IMR-90 (cell line): ENCODE measurements around the gene GRID2IP. TPM values are rescaled to one million over a fixed set of nuclear protein-coding genes. Genes with fewer than 3 reads are reported as not detected.

Experiments
- ATAC-seq: fragments of 200-7000 bp; cut with Tn5 transposase; 2 replicates; pipeline ENCODE4 v1.9.1; 2020; ENCODE audit warnings: low read depth, mild to moderate bottlenecking, moderate library complexity
- BruUV-seq: library from RNA; stranded (reverse); fragments of 400-500 nt; replicated peaks from 2 replicates; lab custom pipeline; 2021; lab: Mats Ljungman, UMichigan
- CTCF ChIA-PET: fragments of 300-600 bp; formaldehyde crosslinking; extraction: SDS; loops from one replicate; lab custom pipeline; 2021; ENCODE audit warnings: antibody characterized with exemption; lab: Yijun Ruan, JAX
- POLR2A ChIA-PET: fragments of 300-600 bp; sonication (Branson Sonifier 250); formaldehyde crosslinking; loops from one replicate; lab custom pipeline; 2022; ENCODE audit warnings: antibody characterized with exemption; ENCODE audit not compliant: unreplicated experiment; lab: Charles Lee
- DNase-seq: peaks from one replicate; pipeline ENCODE4 v3.0.0; 2013
- H2AFZ ChIP-seq: replicated peaks from 2 replicates; pipeline ENCODE3; 2013; ENCODE audit warnings: low read length, mild to moderate bottlenecking; ENCODE audit not compliant: poor library complexity
- H2AK5ac ChIP-seq: 2 replicates; pipeline ENCODE4 v1.6.1; 2013; ENCODE audit warnings: low read depth, low read length, inconsistent platforms
- H2AK9ac ChIP-seq: replicated peaks from 2 replicates; pipeline ENCODE3; 2013; ENCODE audit warnings: mild to moderate bottlenecking, low read depth, low read length, moderate library complexity; ENCODE audit not compliant: poor library complexity
- H2BK120ac ChIP-seq: 2 replicates; pipeline ENCODE4 v1.6.1; 2013; ENCODE audit warnings: low read depth, low read length, inconsistent platforms
- H2BK15ac ChIP-seq: 3 replicates; pipeline ENCODE4 v1.6.1; 2013; ENCODE audit warnings: low read depth, low read length, inconsistent platforms
- H2BK20ac ChIP-seq: 2 replicates; pipeline ENCODE4 v1.6.1; 2013; ENCODE audit warnings: low read depth, mild to moderate bottlenecking, inconsistent platforms, low read length, moderate library complexity
- H2BK5ac ChIP-seq: 2 replicates; pipeline ENCODE4 v1.6.1; 2013; ENCODE audit warnings: mild to moderate bottlenecking, low read depth, low read length, inconsistent platforms; ENCODE audit not compliant: poor library complexity, severe bottlenecking
- H3K14ac ChIP-seq: replicated peaks from 2 replicates; pipeline ENCODE4 v1.6.1; 2013; ENCODE audit warnings: low read depth, low read length, inconsistent platforms
- H3K18ac ChIP-seq: 2 replicates; pipeline ENCODE4 v1.6.1; 2013; ENCODE audit warnings: low read depth, low read length, control low read depth
- H3K23ac ChIP-seq: 2 replicates; pipeline ENCODE4 v1.6.1; 2013; ENCODE audit warnings: low read depth, low read length, inconsistent platforms
- H3K27ac ChIP-seq: 2 replicates; pipeline ENCODE4 v1.5.1; 2013; ENCODE audit warnings: mild to moderate bottlenecking, control low read depth, low read length; ENCODE audit not compliant: insufficient read depth
- H3K27me3 ChIP-seq: 2 replicates; pipeline ENCODE4 v1.6.1; 2013; ENCODE audit warnings: low read length; ENCODE audit not compliant: control insufficient read depth, insufficient read depth
- H3K36me3 ChIP-seq: 2 replicates; pipeline ENCODE4 v1.6.1; 2013; ENCODE audit warnings: low read length, mixed read lengths; ENCODE audit not compliant: control insufficient read depth, insufficient read depth
- H3K4ac ChIP-seq: 2 replicates; pipeline ENCODE4 v1.6.1; 2013; ENCODE audit warnings: low read depth, low read length, inconsistent platforms
- H3K4me1 ChIP-seq: 2 replicates; pipeline ENCODE4 v1.6.1; 2013; ENCODE audit warnings: low read length, mixed read lengths; ENCODE audit not compliant: control insufficient read depth, insufficient read depth
- H3K4me2 ChIP-seq: 2 replicates; pipeline ENCODE4 v1.6.1; 2013; ENCODE audit warnings: low read depth, mild to moderate bottlenecking, control low read depth, low read length, moderate library complexity
- H3K4me3 ChIP-seq: 2 replicates; pipeline ENCODE4 v1.5.1; 2013; ENCODE audit warnings: low read depth, mild to moderate bottlenecking, control low read depth, low read length, moderate library complexity; ENCODE audit not compliant: insufficient read depth
- H3K56ac ChIP-seq: 2 replicates; pipeline ENCODE4 v1.6.1; 2013; ENCODE audit warnings: low read length, inconsistent platforms; ENCODE audit not compliant: insufficient read depth; ENCODE audit errors: extremely low read depth
- H3K79me1 ChIP-seq, 2 experiments: 2 replicates each; pipeline ENCODE4 v1.6.1; 2013; ENCODE audit warnings: low read length in 2 of 2, inconsistent platforms in 1 of 2, low read depth in 1 of 2
- H3K9ac ChIP-seq: 2 replicates; pipeline ENCODE4 v1.6.1; 2013; ENCODE audit warnings: low read depth, low read length, control low read depth
- H3K9me1 ChIP-seq: 2 replicates; pipeline ENCODE4 v1.6.1; 2013; ENCODE audit warnings: low read length, inconsistent platforms; ENCODE audit not compliant: insufficient read depth
- H3K9me3 ChIP-seq: 2 replicates; pipeline ENCODE4 v1.6.1; 2013; ENCODE audit warnings: low read length; ENCODE audit not compliant: control insufficient read depth, insufficient read depth
- H4K20me1 ChIP-seq: 2 replicates; pipeline ENCODE4 v1.6.1; 2013; ENCODE audit warnings: low read length, inconsistent platforms; ENCODE audit not compliant: insufficient read depth
- H4K5ac ChIP-seq: 2 replicates; pipeline ENCODE4 v1.6.1; 2013; ENCODE audit warnings: mild to moderate bottlenecking, low read depth, low read length, control low read depth
- H4K8ac ChIP-seq, 2 experiments: 2 replicates each; pipeline ENCODE4 v1.6.1; 2013; ENCODE audit warnings: low read depth in 2 of 2, low read length in 2 of 2, control low read depth in 1 of 2, inconsistent platforms in 1 of 2
- H4K91ac ChIP-seq: 2 replicates; pipeline ENCODE4 v1.6.1; 2013; ENCODE audit warnings: low read depth, low read length, inconsistent platforms; ENCODE audit not compliant: insufficient read depth
- CEBPB ChIP-seq: IDR thresholded peaks from 2 replicates; pipeline ENCODE4 v1.6.1; 2012; ENCODE audit warnings: low read depth, low read length, improper control_type of control experiment
- MAFK ChIP-seq: IDR thresholded peaks from 2 replicates; pipeline ENCODE4 v1.6.1; 2012; ENCODE audit warnings: low read depth, low read length, improper control_type of control experiment
- MAZ ChIP-seq: IDR thresholded peaks from 2 replicates; pipeline ENCODE4 v1.6.1; 2012; ENCODE audit warnings: low read depth, mild to moderate bottlenecking, low read length, improper control_type of control experiment, moderate library complexity, borderline replicate concordance
- POLR2A ChIP-seq: IDR thresholded peaks from 2 replicates; pipeline ENCODE4 v1.6.1; 2012; ENCODE audit warnings: mild to moderate bottlenecking, low read depth, low read length
- RFX5 ChIP-seq: IDR thresholded peaks from 2 replicates; pipeline ENCODE4 v1.8.0; 2012; ENCODE audit warnings: low read depth, mild to moderate bottlenecking, low read length, moderate library complexity
- SMC3 ChIP-seq: fragments of 150-350 bp; IDR thresholded peaks from 2 replicates; pipeline ENCODE4 v1.6.1; 2016; ENCODE audit warnings: low read depth, mild to moderate bottlenecking, antibody characterized with exemption, low read length, moderate library complexity
- WGBS, 2 experiments: methylation state at CpG; one replicate each; pipeline versions ENCODE4 v1.1.5 to v1.1.7; 2013; ENCODE audit warnings: missing lambda C conversion rate in 2 of 2; ENCODE audit not compliant: insufficient read length in 1 of 2; ENCODE audit errors: extremely low coverage in 2 of 2; 5-methylcytosine and 5-hydroxymethylcytosine counted together
- dilution Hi-C: fragments of 300-500 bp; cut with HindIII; formaldehyde crosslinking; loops from one replicate; pipeline ENCODE4 v1.14.3; 2018; ENCODE audit warnings: low sequenced_read_pairs; ENCODE audit not compliant: unreplicated experiment
- in situ Hi-C: fragments of 300-500 bp; cut with MboI; formaldehyde crosslinking; loops from 3 replicates; pipeline ENCODE4 v1.14.3; 2019; ENCODE audit warnings: low sequenced_read_pairs, inconsistent platforms, mixed read lengths
- intact Hi-C: fragments of 100-400 bp; cut with micrococcal nuclease; formaldehyde crosslinking; loops from 2 replicates; pipeline ENCODE4 v1.10.0; 2022
- polyA plus RNA-seq, 3 experiments: library from polyadenylated mRNA; depleted of rRNA; stranded (reverse); fragments of >200 nt; gene quantifications; 2 replicates each; pipeline ENCODE4 v1.2.3, GENCODE V29; 2012; ENCODE audit warnings: low replicate concordance in 1 of 3
- total RNA-seq: library from RNA; depleted of rRNA; stranded (reverse); fragments of >200 nt; gene quantifications from 2 replicates; pipeline ENCODE4 v1.2.3, GENCODE V29; 2012

Gene GRID2IP
- total and polyA plus RNA-seq, 2 of the 4 experiments (the other 2 are of a cell fraction): not detected

- H3K23ac ChIP-seq: no peak overlapping the region
- H2BK5ac ChIP-seq: no peak overlapping the region
- DNase-seq: no peak
- no peak overlapping the region for H4K8ac ChIP-seq
- no peak overlapping the region for H3K4me3 ChIP-seq
- no peak overlapping the region for H3K4me2 ChIP-seq
- POLR2A ChIA-PET: no interaction called here
- no peaks in the 10 kb centered on the region for H3K9me3 ChIP-seq
- H2BK20ac ChIP-seq: no peak overlapping the region
- no peak overlapping the region for H3K4ac ChIP-seq
- no peaks in the 10 kb centered on the region for H4K20me1 ChIP-seq
- ATAC-seq: no peak
- in situ Hi-C loops (no loop called here), intact Hi-C loops (no loop called here), dilution Hi-C loops (no loop called here)
- no peak overlapping the region for H2BK15ac ChIP-seq
- no peak overlapping the region for H3K27ac ChIP-seq
- no peak overlapping the region for H2BK120ac ChIP-seq
- no peak overlapping the region for H3K14ac ChIP-seq
- no TSS peak for BruUV-seq
- CTCF ChIA-PET: no interaction called here
- H4K5ac ChIP-seq: no peak overlapping the region
- H3K79me1 ChIP-seq: no peaks in the 10 kb centered on the region
- H3K9ac ChIP-seq: no peak overlapping the region
- H2AK5ac ChIP-seq: no peak overlapping the region
- no peaks in the 10 kb centered on the region for H3K36me3 ChIP-seq
- H3K4me1 ChIP-seq: no peaks in the 10 kb centered on the region
- H3K56ac ChIP-seq: no peak overlapping the region
- H3K27me3 ChIP-seq: peaks cover 31% of the 10 kb centered on the region
- no peaks in the 10 kb centered on the region for H3K9me1 ChIP-seq
- no peak for TF ChIP-seq SMC3
- TF ChIP-seq MAZ: no peak
- TF ChIP-seq MAFK: peak; percentile 84
- no peak for TF ChIP-seq POLR2A
- TF ChIP-seq CEBPB: no peak
- no peak for TF ChIP-seq RFX5
- H2AFZ ChIP-seq: peak overlapping the region; percentile 75
- no peak overlapping the region for H4K91ac ChIP-seq
- 85% methylated on average over 4 of the region's 12 CpGs; no CpG with 5 or more reads in 1 of the 2 experiments for WGBS, 2 experiments
- H2AK9ac ChIP-seq: no peak overlapping the region
- H3K18ac ChIP-seq: no peak overlapping the region
Measured at GRCh38 chr7:6501586-6502564, 49.4 kb downstream of the GRID2IP start.
